Stimulated activated CD8-positive, alpha-beta memory T cell treated with anti-CD3 and anti-CD28 coated beads, Interleukin-12 subunit alpha, Interleukin-12 subunit beta, amount 100 ng/mL, for 4 hours (primary cell): Measurements from ENCODE around the gene SCGB1D2.
"Not testable (repeated sequence)": the region's sequence is repeated elsewhere in the genome, so short reads cannot be mapped to it uniquely, and the experiment has no call there.

Source experiments
- DNase-seq: peaks from one replicate; pipeline ENCODE4 v3.0.0-alpha.2; 2020; ENCODE audit warnings: low read depth

The SCGB1D2 gene, protein sequence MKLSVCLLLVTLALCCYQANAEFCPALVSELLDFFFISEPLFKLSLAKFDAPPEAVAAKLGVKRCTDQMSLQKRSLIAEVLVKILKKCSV

DNA sequence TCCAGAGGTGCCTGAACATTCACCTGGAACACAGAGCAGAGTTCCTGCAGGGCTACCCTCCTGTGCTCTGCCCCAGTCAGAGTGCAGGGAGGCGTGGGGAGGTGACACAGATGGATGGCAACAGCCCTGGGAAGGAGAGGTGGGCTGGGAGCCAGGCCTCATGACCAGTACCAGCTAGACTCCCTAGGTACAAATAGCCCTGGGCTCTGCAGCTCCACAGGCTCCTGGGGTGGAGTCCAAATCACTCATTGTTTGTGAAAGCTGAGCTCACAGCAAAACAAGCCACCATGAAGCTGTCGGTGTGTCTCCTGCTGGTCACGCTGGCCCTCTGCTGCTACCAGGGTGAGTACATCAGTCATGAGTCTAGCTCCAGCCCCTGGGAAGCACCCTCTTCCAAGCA is at the start of gene SCGB1D2:
Gene SCGB1D2, plus strand, starts transcription at position 219 of the 400 bp plus-strand sequence. Its CDS starts 69 bp downstream, at position 288.
- DNase-seq: no peak

- no peak for DNase-seq
These were observed 48.1 kb upstream of the SCGB1D2 start for GRCh38 chr11:62193952-62194351.

- not testable (repeated sequence) for DNase-seq
These were observed 47.0 kb upstream of the SCGB1D2 start for GRCh38 chr11:62195010-62195409.

DNA sequence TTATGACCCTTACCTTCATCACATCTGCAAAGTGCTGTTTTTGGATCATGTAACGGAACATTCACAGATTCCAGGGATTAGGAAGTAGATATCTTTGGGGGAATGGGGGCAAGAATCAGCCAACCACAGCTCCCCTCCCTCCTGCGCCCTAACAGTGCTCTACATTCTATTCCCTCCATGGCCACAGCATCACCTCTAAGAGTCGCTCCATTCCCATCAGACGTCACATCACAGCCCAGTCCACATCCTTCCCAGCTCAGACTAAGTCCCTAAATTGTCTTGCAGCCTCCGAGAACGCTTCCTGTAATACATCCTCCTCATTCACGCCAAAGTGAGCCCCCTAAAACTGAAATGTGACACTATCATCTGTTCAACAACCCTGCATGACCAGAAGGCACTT is 46.1 kb upstream of the SCGB1D2 start:
- no peak for DNase-seq

DNA sequence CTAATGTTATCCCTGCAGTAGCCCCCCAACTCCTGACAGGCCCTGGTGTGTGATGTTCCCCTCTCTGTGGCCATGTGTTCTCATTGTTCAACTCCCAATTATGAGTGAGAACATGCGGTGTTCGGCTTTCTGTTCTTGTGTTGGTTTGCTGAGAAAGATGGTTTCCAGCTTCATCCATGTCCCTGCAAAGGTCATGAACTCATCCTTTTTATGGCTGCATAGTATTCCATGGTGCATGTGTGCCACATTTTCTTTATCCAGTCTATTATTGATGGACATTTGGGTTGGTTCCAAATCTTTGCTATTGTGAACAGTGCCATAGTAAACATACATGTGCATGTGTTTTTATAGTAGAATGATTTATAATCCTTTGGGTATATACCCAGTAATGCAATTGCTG is 44.6 kb upstream of the SCGB1D2 start:
- DNase-seq: not testable (repeated sequence)

DNA sequence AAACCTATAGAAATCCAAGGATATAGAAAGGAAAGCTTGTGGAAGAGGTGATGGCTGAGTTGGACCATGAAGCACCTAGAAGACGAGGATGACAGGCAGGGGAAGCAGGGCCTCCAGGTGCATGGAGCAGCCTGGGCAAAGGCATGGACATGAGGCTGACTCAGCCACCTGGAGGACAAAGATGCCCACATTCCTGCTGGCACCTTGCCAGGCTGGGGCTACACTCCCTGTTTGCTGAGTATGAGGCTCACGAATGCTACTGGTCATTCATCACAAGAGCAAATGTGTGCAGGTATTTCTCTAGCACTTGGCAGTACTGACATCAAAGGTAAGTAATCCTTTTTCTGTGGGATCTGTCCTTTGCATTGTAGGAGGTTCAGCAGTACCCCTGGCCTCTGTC is 40.7 kb upstream of the SCGB1D2 start:
- no peak for DNase-seq

- no peak for DNase-seq
These were observed 39.1 kb upstream of the SCGB1D2 start for GRCh38 chr11:62202910-62203309.

DNA sequence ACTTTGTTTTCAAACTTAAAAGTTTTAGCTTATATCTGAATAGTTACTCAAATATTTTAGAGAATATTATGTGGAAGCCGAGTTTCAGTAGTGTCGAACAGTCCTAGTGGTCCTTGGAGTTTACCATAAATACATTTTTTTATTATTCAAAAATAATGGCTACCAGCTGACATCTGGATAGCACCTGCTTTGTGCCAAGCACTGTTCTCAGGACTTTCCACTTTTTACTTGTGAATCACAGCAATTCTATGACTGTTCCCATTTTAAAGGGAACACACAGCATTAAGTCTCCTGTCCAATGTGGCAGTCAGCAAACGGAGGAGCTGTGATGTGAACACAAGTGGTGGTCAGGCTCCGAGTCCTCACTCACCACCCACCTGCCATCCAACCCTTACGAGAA is 37.6 kb upstream of the SCGB1D2 start:
- DNase-seq: no peak

GRCh38 chr11:62205441-62205840 is 36.6 kb upstream of the SCGB1D2 start:
- DNase-seq: no peak

GRCh38 chr11:62206276-62207066 is 35.6 kb upstream of the SCGB1D2 start:
- not testable (repeated sequence) for DNase-seq

GRCh38 chr11:62208785-62209144 is 33.3 kb upstream of the SCGB1D2 start:
- DNase-seq: no peak

DNA sequence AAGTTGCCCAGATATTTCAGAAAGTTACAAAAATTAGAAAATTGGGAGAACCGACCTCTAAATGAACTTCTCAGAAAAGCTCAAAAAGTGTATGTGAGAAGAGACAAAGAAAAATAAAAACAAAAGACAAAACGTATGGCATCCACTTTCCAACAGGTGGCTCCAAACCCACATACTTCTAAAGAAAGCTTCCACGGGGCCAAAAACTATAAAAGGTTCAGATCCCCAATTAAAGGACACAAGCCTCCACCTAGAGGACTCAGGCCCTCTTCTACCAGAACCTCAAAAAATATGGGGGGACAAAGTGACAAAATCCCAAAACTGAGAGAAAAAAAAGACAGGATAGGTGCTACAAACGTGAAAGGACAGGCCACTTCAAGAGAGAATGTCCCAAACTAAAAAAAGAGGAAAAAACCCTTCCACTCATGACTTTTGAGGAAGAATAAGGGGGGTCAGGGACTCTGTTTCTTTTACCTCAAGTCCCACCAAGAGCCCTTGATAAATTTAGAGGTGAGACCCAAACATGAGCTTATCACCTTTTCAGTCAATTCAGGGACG is 24.8 kb upstream of the SCGB1D2 start:
- DNase-seq: no peak

GRCh38 chr11:62221498-62221897 is 20.5 kb upstream of the SCGB1D2 start:
- no peak for DNase-seq

DNA sequence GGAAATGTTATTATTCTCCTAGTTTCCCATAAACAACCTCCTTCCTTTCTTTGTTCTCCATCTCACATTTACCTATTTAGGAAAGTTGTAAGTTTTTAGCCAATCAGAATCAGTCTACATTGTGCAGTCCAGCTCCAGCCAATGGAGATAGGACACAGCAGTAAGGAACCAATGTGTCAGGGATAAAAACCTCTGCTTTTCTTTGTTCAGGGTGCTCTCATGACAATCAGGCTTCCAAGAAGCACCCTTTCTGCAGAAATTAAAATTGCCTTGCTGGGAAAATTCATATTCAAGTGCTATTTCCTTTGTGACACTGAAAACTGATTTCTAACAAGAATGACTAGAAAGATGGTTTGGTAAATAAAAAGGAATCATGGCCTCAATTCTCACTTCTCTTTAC is 18.9 kb upstream of the SCGB1D2 start:
- no peak for DNase-seq

DNA sequence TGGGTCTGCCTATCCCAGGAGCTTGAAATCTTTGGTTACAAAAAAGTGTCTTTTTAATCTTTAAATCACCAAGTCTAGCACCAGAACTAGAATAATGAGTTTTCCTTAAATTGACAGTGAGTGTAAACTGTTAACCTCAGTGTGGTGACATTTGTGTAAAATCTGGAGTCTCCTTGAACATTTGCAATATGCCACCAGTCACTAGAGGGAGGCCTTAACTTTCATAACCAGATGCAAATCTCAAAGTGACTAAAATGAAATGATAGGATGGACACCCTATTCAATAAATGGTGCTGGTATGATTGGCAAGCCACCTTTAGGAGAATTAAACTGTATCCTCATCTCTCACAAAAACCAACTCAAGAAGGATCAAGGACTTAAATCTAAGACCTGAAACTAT is 8.3 kb upstream of the SCGB1D2 start:
- DNase-seq: no peak

- no peak for DNase-seq
These were observed 5.9 kb upstream of the SCGB1D2 start for GRCh38 chr11:62236187-62236586.

GRCh38 chr11:62237499-62237898 is 4.5 kb upstream of the SCGB1D2 start:
- DNase-seq: no peak

DNA sequence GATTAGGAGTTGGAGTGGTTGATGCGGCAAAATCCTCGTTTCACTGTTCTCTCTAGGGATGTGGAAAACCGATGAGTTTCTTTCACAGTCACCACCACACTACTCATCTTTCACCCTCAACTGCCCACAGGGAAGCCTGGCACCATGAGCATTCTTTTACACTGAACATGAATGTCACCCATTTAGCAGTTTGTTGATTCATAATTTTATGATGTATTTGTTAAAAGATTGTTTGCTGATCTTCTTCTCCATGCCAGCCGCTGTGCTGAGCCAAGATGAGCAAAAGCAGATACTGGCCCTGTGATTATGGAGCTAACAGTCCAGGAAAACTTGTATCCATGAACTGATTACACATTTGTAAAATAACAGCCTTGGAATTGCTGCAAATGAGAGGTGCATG is 3.9 kb upstream of the SCGB1D2 start:
- no peak for DNase-seq

GRCh38 chr11:62241095-62241494 is 944 bp upstream of the SCGB1D2 start:
- DNase-seq: no peak

GRCh38 chr11:62245271-62245753 is 3.3 kb downstream of the SCGB1D2 start:
- DNase-seq: no peak

DNA sequence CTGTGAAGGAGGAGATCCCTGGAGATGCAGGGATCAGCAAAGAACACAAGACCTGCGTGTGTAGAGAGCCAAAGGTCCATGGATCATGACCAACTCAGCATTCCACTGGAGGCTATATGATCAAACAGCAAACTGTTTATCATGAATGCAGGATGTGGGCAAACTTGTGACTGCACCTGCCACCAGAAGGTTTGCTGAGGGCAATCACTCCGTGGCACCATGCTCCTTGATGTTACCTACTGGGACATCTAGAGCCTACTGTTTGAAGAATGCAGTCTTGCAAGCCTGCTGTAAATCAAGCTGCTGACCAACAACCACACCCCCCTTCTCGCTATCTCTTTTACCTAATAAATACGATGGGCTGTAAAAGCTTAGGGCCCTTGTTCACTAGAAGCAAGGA is 9.7 kb downstream of the SCGB1D2 start:
- DNase-seq: no peak

DNA sequence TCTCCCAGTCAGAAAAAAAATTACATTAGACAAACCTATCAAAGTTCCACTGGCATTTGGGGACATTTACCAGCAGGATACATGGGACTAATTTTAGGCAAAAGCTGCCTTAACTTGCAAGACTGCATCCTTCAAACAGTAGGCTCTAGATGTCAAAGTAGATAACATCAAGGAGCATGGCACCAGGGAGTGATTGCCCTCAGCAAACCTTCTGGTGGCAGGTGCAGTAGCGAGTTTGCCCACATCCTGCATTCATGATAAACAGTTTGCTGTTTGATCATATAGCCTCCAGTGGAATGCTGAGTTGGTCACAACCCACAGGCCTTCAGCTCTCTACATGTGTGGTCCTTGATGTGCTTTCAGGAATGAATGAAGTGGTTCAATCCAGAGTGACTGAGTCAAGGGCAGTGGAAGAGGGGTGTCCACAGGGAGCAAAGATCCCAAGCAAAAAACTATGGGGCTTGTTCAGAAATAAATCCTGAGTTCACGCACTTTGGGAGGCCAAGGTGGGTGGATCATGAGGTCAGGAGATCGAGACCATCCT is 12.0 kb downstream of the SCGB1D2 start:
- no peak for DNase-seq

DNA sequence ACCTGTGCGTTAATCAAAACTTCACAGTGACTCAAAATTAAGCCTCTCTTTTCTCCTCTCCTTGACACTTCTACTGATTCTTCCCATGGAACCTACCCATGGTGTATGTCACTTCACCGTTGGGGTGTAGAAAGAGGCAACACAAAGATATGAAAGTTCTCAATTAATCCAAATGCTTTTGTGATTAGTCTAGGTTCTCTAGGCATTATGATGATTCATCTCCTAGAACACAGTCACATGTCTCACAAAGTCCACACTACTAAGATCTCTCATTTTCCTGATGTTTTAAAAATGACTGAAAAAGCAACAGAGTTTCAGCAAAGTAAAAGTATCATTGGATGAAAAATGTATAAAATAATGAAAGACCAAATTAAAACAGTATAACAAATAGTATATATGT is 14.2 kb downstream of the SCGB1D2 start:
- no peak for DNase-seq
